ENCODE data around the gene STAM2.

Gene STAM2

GRCh38 chr2:152088006-152088405, 87.6 kb downstream of the STAM2 start:
- in situ Hi-C loops (cut with MboI; ENCODE audit: low pct_unique_long_range_greater_than_20kb, low sequenced_read_pairs, unreplicated experiment): no loop called here
- TF ChIP-seq CTCF (IDR thresholded peaks at IDR 0.05; ENCODE audit: extremely low read depth, insufficient read depth, missing control alignments): no peak

DNA sequence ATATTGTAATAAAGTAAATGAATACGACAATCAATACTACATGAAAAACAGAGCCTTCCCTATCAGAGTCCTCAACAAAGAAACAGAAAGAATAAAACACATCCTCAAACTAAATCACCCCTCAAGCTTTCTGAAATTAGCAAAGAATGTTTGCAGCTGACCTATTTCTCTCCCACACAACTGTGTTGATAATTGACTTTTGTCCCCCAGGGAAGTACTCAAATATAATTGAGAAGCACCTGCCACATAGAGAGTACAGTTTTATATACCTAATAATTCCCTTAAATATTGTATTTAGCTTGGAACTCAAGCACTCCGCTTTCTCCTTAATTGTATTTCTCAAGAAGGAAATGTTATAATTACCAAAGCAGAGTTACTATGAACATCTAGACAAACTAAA, 89.3 kb downstream of the STAM2 start:
- TF ChIP-seq CTCF (IDR thresholded peaks at IDR 0.05; ENCODE audit: extremely low read depth, insufficient read depth, missing control alignments): no peak
- no peak for DNase-seq (ENCODE audit: low spot score)
- in situ Hi-C loops (cut with MboI; ENCODE audit: low pct_unique_long_range_greater_than_20kb, low sequenced_read_pairs, unreplicated experiment): no loop called here

More at GRCh38 chr2:152088006-152088405, 87.6 kb downstream of the STAM2 start:
- DNase-seq (ENCODE audit: low spot score): no peak

DNA sequence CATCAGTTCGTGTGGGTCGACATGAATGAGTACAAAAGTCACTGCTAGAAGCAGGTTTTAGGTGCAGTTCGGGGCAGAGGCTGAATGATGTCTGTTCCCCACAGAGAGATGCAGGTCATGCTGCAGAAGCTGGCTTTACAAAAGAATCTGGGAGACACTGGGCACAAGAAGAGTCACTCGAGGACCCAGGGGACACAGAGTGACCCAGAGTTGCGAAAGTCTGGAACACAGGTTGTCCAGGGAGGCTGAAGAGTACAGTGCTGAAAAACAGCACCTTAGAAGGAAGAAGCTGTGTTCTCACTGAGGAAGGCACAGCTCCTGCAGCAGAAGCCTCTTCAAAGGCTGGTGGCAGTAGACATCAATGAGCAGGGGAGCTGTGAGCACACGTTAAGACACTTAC, 91.5 kb downstream of the STAM2 start:
- no peak for DNase-seq (ENCODE audit: low spot score)
- in situ Hi-C loops (cut with MboI; ENCODE audit: low pct_unique_long_range_greater_than_20kb, low sequenced_read_pairs, unreplicated experiment): no loop called here
- TF ChIP-seq CTCF (IDR thresholded peaks at IDR 0.05; ENCODE audit: extremely low read depth, insufficient read depth, missing control alignments): no peak

GRCh38 chr2:152083202-152083875, 92.2 kb downstream of the STAM2 start:
- no peak for DNase-seq (ENCODE audit: low spot score)
- no peak for TF ChIP-seq CTCF (IDR thresholded peaks at IDR 0.05; ENCODE audit: extremely low read depth, insufficient read depth, missing control alignments)
- in situ Hi-C loops (cut with MboI; ENCODE audit: low pct_unique_long_range_greater_than_20kb, low sequenced_read_pairs, unreplicated experiment): no loop called here

DNA sequence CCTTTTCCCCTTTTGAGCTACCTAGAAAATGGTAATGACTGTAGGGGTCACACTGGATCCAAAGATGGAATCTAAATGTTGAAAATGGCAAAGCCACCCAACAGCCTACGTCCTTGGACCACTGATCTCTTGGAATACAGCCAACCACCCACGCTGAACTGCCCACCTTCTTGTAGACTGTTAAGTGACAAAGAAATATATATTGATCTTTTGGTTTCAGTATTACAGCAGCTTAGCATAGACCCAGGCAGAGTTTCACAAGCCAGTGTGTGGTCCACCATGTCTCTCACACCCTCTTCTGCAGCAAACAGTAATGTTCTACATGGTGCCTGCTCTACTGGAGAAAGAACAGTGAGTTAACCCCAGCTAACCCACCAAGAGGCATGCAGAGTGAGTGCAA, 96.9 kb downstream of the STAM2 start:
- no peak for TF ChIP-seq CTCF (IDR thresholded peaks at IDR 0.05; ENCODE audit: extremely low read depth, insufficient read depth, missing control alignments)
- in situ Hi-C loops (cut with MboI; ENCODE audit: low pct_unique_long_range_greater_than_20kb, low sequenced_read_pairs, unreplicated experiment): no loop called here
- peak; percentile 30 for DNase-seq (ENCODE audit: low spot score)

DNA sequence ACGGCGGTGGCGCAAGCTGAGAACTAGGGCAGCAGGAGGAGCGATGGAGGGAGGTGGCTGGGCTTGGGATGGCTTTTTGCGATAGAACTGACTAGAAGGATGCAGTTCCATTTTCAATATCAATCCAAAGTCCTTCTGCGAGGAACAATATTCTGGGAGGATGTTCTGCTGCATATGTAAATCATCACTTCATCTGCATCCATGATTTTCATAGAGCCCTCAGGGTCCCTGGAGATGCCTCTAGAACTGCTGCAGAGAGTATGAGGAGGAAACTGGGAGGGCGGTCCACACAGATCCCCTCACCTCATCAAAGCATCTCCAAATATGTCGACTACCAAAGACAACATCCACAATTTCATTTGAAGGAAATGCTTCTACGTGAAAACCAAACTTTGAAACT, 97.5 kb downstream of the STAM2 start:
- in situ Hi-C loops (cut with MboI; ENCODE audit: low pct_unique_long_range_greater_than_20kb, low sequenced_read_pairs, unreplicated experiment): no loop called here
- DNase-seq (ENCODE audit: low spot score): no peak
- no peak for TF ChIP-seq CTCF (IDR thresholded peaks at IDR 0.05; ENCODE audit: extremely low read depth, insufficient read depth, missing control alignments)
